HepG2 (cell line): ENCODE data around the gene WDR86. TPM values are rescaled to one million over a fixed set of nuclear protein-coding genes. Genes with fewer than 3 reads are reported as not detected.

Experiments used
- ATAC-seq: fragments of 200-7000 bp; cut with Tn5 transposase; 3 replicates; pipeline ENCODE4 v1.9.1; 2020; ENCODE audit warnings: mild to moderate bottlenecking, moderate library complexity
- BruUV-seq: library from RNA; stranded (reverse); fragments of 400-500 nt; replicated peaks from 2 replicates; lab custom pipeline; 2021; lab: Mats Ljungman, UMichigan
- CTCF ChIA-PET: fragments of 300-600 bp; formaldehyde crosslinking; extraction: SDS; loops from one replicate; lab custom pipeline; 2021; ENCODE audit warnings: low total read pairs, inconsistent platforms, low intra/inter-chr PET ratio; lab: Yijun Ruan, JAX
- POLR2A ChIA-PET: fragments of 350-600 bp; sonication (Branson Sonifier 250); formaldehyde crosslinking; loops from one replicate; lab custom pipeline; 2020; ENCODE audit warnings: antibody characterized with exemption, inconsistent platforms; lab: Yijun Ruan, JAX
- DNase-seq: peaks from one replicate; pipeline ENCODE4 v3.0.0-alpha.2; 2015; ENCODE audit warnings: low spot score
- FAIRE-seq: peaks from 3 replicates; lab custom pipeline; 2011; peaks lifted over from hg19 to GRCh38; lab: Jason Lieb, UNC
- H2AFZ ChIP-seq: one replicate; pipeline ENCODE4 v1.6.1; 2011; ENCODE audit warnings: low read length, inconsistent platforms
- H3K27ac ChIP-seq: fragments of 300-600 bp; 3 replicates; pipeline ENCODE4 v1.8.0; 2011; ENCODE audit warnings: mixed run types, mild to moderate bottlenecking, mixed read lengths, low read length, inconsistent platforms; ENCODE audit not compliant: insufficient read depth; ENCODE audit errors: extremely low read length
- H3K27me3 ChIP-seq, 2 experiments: fragments of 200-600 bp in 1 of 2; 2 replicates in 1 of 2; 3 replicates in 1 of 2; pipeline versions ENCODE4 v1.6.0 to v1.8.0; 2011; ENCODE audit warnings: low read length in 2 of 2, mild to moderate bottlenecking in 2 of 2, moderate library complexity in 2 of 2, inconsistent platforms in 1 of 2; ENCODE audit not compliant: insufficient read depth in 2 of 2, control insufficient read depth in 1 of 2
- H3K36me3 ChIP-seq, 2 experiments: fragments of 200-600 bp in 1 of 2; replicated peaks in 1 of 2; 2 replicates in 1 of 2; 3 replicates in 1 of 2; pipeline versions ENCODE4 v1.5.1 to v1.8.0; 2011; ENCODE audit warnings: low read length in 2 of 2, inconsistent platforms in 1 of 2; ENCODE audit not compliant: insufficient read depth in 2 of 2, control insufficient read depth in 1 of 2
- H3K4me1 ChIP-seq: 2 replicates; pipeline ENCODE4 v1.5.1; 2012; ENCODE audit warnings: low read length, inconsistent platforms; ENCODE audit not compliant: insufficient read depth
- H3K4me2 ChIP-seq: 2 replicates; pipeline ENCODE4 v1.6.0; 2011; ENCODE audit warnings: low read depth, low read length, inconsistent platforms
- H3K4me3 ChIP-seq, 3 experiments: fragments of 200-600 bp in 1 of 3; sonication (generic), shearing (Covaris generic) in 1 of 3; replicated peaks in 1 of 3; 2 replicates each; pipeline ENCODE4 v1.5.1; 2011 to 2016; ENCODE audit warnings: low read length in 3 of 3, inconsistent platforms in 2 of 3, low read depth in 2 of 3, mild to moderate bottlenecking in 2 of 3, control low read depth in 1 of 3, mixed read lengths in 1 of 3; ENCODE audit not compliant: insufficient read depth in 1 of 3
- H3K79me2 ChIP-seq: one replicate; pipeline ENCODE4 v1.6.1; 2011; ENCODE audit warnings: low read length, inconsistent platforms; ENCODE audit not compliant: insufficient read depth
- H3K9ac ChIP-seq: 2 replicates; pipeline ENCODE4 v1.6.0; 2011; ENCODE audit warnings: mild to moderate bottlenecking, low read depth, low read length, inconsistent platforms; ENCODE audit not compliant: insufficient read depth
- H3K9me3 ChIP-seq: 2 replicates; pipeline ENCODE4 v1.5.1; 2012; ENCODE audit warnings: mild to moderate bottlenecking, low read length
- H4K20me1 ChIP-seq: 2 replicates; pipeline ENCODE4 v1.6.0; 2011; ENCODE audit warnings: inconsistent platforms, mild to moderate bottlenecking, low read length, moderate library complexity; ENCODE audit not compliant: insufficient read depth
- DDIT3 ChIP-seq: sonication (generic); formaldehyde crosslinking; IDR thresholded peaks from 2 replicates; pipeline ENCODE4 v1.4.0; 2020; ENCODE audit warnings: mild to moderate bottlenecking, missing genetic modification reagents
- FOXP1 ChIP-seq, 2 experiments: fragments of 450-650 bp in 1 of 2; IDR thresholded peaks; 2 replicates each; pipeline ENCODE4 v1.6.1; 2017 to 2018; ENCODE audit warnings: antibody characterized with exemption in 1 of 2
- MAFK ChIP-seq, 2 experiments: IDR thresholded peaks in 1 of 2; conservative IDR thresholded peaks in 1 of 2; 2 replicates each; pipeline ENCODE4 v1.6.1; 2011; ENCODE audit warnings: improper control_type of control experiment in 2 of 2, low read length in 2 of 2
- NCOA5 ChIP-seq: sonication (generic); formaldehyde crosslinking; IDR thresholded peaks from 2 replicates; pipeline ENCODE4 v1.4.0; 2020; ENCODE audit warnings: missing genetic modification reagents
- PRDM10 ChIP-seq: sonication (generic); formaldehyde crosslinking; IDR thresholded peaks from 2 replicates; pipeline ENCODE4 v1.4.0; 2020; ENCODE audit warnings: low read depth, missing genetic modification reagents
- SOX13 ChIP-seq, 3 experiments: fragments of 450-650 bp in 1 of 3; sonication (generic) in 1 of 3; formaldehyde crosslinking in 1 of 3; IDR thresholded peaks in 2 of 3; conservative IDR thresholded peaks in 1 of 3; 2 replicates each; pipeline versions ENCODE4 v1.5.0 to v1.6.1; 2016 to 2020; ENCODE audit warnings: antibody characterized with exemption in 1 of 3, mild to moderate bottlenecking in 1 of 3, missing compliant biosample characterization in 1 of 3, missing genetic modification reagents in 1 of 3, moderate library complexity in 1 of 3
- ZBTB33 ChIP-seq: sonication (generic); formaldehyde crosslinking; IDR thresholded peaks from 2 replicates; pipeline ENCODE4 v1.4.0; 2020; ENCODE audit warnings: missing genetic modification reagents
- ZNF10 ChIP-seq: sonication (generic); formaldehyde crosslinking; IDR thresholded peaks from 2 replicates; pipeline ENCODE4 v1.4.0; 2020; ENCODE audit warnings: mild to moderate bottlenecking, low read depth, missing genetic modification reagents, borderline replicate concordance
- ZNF432 ChIP-seq: sonication (generic); formaldehyde crosslinking; IDR thresholded peaks from 2 replicates; pipeline ENCODE4 v1.5.0; 2020; ENCODE audit warnings: missing genetic modification reagents, mild to moderate bottlenecking, borderline replicate concordance
- ZNF619 ChIP-seq: sonication (generic); formaldehyde crosslinking; IDR thresholded peaks from 2 replicates; pipeline ENCODE4 v1.4.0; 2020; ENCODE audit warnings: mild to moderate bottlenecking, missing genetic modification reagents
- WGBS: methylation state at CpG from one replicate; pipeline ENCODE4 v1.1.6; 2017; ENCODE audit warnings: low lambda C conversion rate; 5-methylcytosine and 5-hydroxymethylcytosine counted together
- in situ Hi-C: cut with HindIII; loops from 2 replicates; pipeline ENCODE4 v1.10.0; 2017; ENCODE audit warnings: low pct_unique_long_range_greater_than_20kb; ENCODE audit not compliant: extremely low pct_ligation_motif_present
- intact Hi-C: fragments of 100-400 bp; cut with micrococcal nuclease; formaldehyde crosslinking; loops from one replicate; pipeline ENCODE4 v1.10.0; 2022; ENCODE audit not compliant: unreplicated experiment
- polyA plus RNA-seq, 8 experiments: library from polyadenylated mRNA; depleted of rRNA in 3 of 8; stranded (reverse) in 7 of 8; unstranded in 1 of 8; fragments of >200 nt; fragmentation: Illumina TruSeq in 4 of 8; extraction: Trizol in 4 of 8; gene quantifications; 2 replicates each; pipeline versions ENCODE4 v1.2.1 to v1.2.3, GENCODE V29; 2011 to 2016; ENCODE audit warnings: low read depth in 4 of 8, missing spikeins in 1 of 8, mixed read lengths in 1 of 8; ENCODE audit not compliant: insufficient read depth in 1 of 8
- total RNA-seq, 5 experiments: library from RNA; depleted of rRNA; stranded (reverse); fragments of >200 nt; fragmentation: Illumina TruSeq; extraction: Trizol; gene quantifications; 2 replicates each; pipeline ENCODE4 v1.2.3, GENCODE V29; 2016; ENCODE audit warnings: low read depth in 1 of 5
- TF ChIP-seq, protein P1 (sequence below): sonication (generic); formaldehyde crosslinking; IDR thresholded peaks from 2 replicates; pipeline ENCODE4 v1.4.0; 2020; ENCODE audit warnings: missing genetic modification reagents, borderline replicate concordance

Gene WDR86
- total and polyA plus RNA-seq, 2 of the 13 experiments (the other 11 are each of a cell fraction or from before 2014, with no cell fraction given) = 0.11 to 2.9 TPM

DNA sequence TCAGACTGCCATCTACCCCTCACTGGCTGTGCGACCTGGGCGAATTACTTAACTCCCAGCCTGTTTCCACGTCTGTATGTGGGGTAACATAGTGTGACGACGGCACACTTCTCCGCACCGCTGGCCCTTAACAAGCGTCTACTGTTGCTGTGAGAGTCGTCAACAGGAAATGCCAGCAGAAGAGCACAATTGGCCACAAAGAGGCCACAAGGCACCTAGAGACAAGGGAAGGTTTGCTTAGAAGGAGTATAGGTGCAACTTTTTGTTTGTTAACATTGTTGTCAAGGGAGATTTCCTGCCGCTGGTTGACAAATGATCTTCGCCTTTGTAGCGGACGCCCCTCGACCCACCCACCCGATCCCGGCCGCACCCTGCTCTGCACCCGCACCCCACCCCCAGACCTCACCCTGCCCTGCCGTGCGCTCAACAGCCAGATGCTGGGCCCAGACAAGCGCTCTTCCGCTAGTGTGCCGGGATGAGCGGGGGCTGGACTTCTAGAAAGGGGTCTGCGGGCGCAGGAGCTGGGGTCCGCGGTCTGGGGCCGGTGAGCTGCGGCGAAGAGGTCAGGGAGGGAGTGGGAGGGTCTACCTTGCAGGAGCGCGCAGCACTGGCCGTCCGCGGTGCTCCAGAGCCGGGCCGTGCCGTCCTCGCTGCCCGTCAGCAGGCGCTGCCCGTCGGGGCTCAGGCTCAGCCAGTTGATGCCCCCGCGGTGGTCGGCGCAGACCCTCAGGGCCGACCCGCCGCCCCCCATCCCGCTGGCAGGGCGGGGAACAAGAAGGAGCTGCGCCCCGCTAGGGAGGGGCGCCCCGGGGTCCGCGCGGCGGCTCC lies 785 bp downstream of the WDR86 start:
- peaks cover 2 to 58% of the 10 kb centered on the region in 2 experiments for H3K27me3 ChIP-seq
- ATAC-seq = peak; percentile 56
- no peaks in the 10 kb centered on the region for H3K79me2 ChIP-seq
- H3K4me1 ChIP-seq = peaks cover 56% of the 10 kb centered on the region
- intact Hi-C loops = loop anchor here (5.0 kb wide), 1 partner anchor 38 kb away; no protein-coding TSS in a partner anchor
- BruUV-seq = no TSS peak
- no peak overlapping the region for H2AFZ ChIP-seq
- peak overlapping the region in 2 of 3 experiments; percentile 65 to 76; a peak in 3 of 6 replicates for H3K4me3 ChIP-seq
- H3K4me2 ChIP-seq = peak overlapping the region; percentile 74
- H4K20me1 ChIP-seq = no peaks in the 10 kb centered on the region
- no peak for FAIRE-seq
- H3K27ac ChIP-seq = peak overlapping the region; percentile 46
- in situ Hi-C loops = no loop called here
- DNase-seq = peak; percentile 66
- ChIA-PET CTCF (no interaction called here), POLR2A (no interaction called here)
- no peaks in the 10 kb centered on the region for H3K9me3 ChIP-seq
- H3K36me3 ChIP-seq = no peaks in the 10 kb centered on the region
- peak overlapping the region; percentile 58; the same call in 1 of the 2 replicates for H3K9ac ChIP-seq
- WGBS = 20% methylated on average over 13 of the region's 61 CpGs
- TF ChIP-seq ZNF432 (no peak), DDIT3 (no peak), ZNF10 (CRISPR knock-in tag) (no peak), PRDM10 (CRISPR knock-in tag) (no peak), MAFK (conservative IDR thresholded peaks at IDR 0.05 in 1 of 2, IDR thresholded peaks at IDR 0.05 in 1 of 2; ENCODE audit: low read length in 2 of 2) (no peak), ZBTB33 (CRISPR knock-in tag) (no peak; the same call in none of the 2 replicates), FOXP1 (IDR thresholded peaks at IDR 0.05) (no peak), FOXP1 (CRISPR knock-in tag; IDR thresholded peaks at IDR 0.05) (peak; percentile 80), SOX13 (IDR thresholded peaks at IDR 0.05) (peak; percentile 44), SOX13 (CRISPR knock-in tag; conservative IDR thresholded peaks at IDR 0.05 in 1 of 2, IDR thresholded peaks at IDR 0.05 in 1 of 2) (peak in 1 of 2 experiments; percentile 87; a peak in 2 of 4 replicates), ZNF619 (CRISPR knock-in tag) (no peak), NCOA5 (no peak)
- TF ChIP-seq, protein P1, sequence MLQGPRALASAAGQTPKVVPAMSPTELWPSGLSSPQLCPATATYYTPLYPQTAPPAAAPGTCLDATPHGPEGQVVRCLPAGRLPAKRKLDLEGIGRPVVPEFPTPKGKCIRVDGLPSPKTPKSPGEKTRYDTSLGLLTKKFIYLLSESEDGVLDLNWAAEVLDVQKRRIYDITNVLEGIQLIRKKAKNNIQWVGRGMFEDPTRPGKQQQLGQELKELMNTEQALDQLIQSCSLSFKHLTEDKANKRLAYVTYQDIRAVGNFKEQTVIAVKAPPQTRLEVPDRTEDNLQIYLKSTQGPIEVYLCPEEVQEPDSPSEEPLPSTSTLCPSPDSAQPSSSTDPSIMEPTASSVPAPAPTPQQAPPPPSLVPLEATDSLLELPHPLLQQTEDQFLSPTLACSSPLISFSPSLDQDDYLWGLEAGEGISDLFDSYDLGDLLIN (CRISPR knock-in tag) = no peak
